Measurements from ENCODE around the gene AUP1. TPM values are rescaled to one million over a fixed set of nuclear protein-coding genes. Genes with fewer than 3 reads are reported as not detected.
A peak's percentile ranks its signal among the peaks of the same experiment; 100 is the strongest.

The AUP1 gene
- total RNA-seq, 1 donor from 2014 or later: 99.5 TPM

DNA sequence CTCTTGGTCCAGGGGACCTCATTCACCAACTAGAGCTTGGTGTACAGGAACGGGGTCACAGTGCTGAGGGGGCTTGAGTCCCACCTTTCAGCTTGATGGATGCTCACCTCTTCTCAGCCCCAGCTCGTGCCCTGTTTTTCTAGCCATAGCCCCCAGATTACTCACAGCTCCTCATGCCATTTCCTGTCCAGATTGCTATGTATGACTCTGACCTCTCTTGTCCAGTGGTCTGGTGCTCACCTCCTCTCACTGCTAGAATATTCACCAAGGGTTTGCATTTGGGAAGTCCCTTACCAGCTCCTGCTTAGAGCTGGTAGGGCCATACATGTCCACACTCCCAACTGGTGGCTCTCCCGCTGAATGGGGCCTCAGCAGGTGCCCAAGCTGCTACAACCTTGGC, 36.0 kb downstream of the AUP1 start:
- H3K27ac Mint-ChIP-seq (ENCODE audit: unreplicated experiment): no peak overlapping the region
- TF ChIP-seq, protein P1, sequence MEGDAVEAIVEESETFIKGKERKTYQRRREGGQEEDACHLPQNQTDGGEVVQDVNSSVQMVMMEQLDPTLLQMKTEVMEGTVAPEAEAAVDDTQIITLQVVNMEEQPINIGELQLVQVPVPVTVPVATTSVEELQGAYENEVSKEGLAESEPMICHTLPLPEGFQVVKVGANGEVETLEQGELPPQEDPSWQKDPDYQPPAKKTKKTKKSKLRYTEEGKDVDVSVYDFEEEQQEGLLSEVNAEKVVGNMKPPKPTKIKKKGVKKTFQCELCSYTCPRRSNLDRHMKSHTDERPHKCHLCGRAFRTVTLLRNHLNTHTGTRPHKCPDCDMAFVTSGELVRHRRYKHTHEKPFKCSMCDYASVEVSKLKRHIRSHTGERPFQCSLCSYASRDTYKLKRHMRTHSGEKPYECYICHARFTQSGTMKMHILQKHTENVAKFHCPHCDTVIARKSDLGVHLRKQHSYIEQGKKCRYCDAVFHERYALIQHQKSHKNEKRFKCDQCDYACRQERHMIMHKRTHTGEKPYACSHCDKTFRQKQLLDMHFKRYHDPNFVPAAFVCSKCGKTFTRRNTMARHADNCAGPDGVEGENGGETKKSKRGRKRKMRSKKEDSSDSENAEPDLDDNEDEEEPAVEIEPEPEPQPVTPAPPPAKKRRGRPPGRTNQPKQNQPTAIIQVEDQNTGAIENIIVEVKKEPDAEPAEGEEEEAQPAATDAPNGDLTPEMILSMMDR (IDR thresholded peaks at IDR 0.05; ENCODE audit: partially characterized antibody, unreplicated experiment): no peak
- peaks cover 4% of the 10 kb centered on the region for H3K4me1 Mint-ChIP-seq (ENCODE audit: low read depth, unreplicated experiment)
- H3K4me3 Mint-ChIP-seq (ENCODE audit: unreplicated experiment): no peak overlapping the region
- H3K9me3 Mint-ChIP-seq (ENCODE audit: unreplicated experiment): peaks cover 2% of the 10 kb centered on the region
- no peak for DNase-seq
- H3K36me3 Mint-ChIP-seq (ENCODE audit: unreplicated experiment): peaks cover 8% of the 10 kb centered on the region
- peaks cover 9% of the 10 kb centered on the region for H3K27me3 Mint-ChIP-seq (ENCODE audit: unreplicated experiment)

DNA sequence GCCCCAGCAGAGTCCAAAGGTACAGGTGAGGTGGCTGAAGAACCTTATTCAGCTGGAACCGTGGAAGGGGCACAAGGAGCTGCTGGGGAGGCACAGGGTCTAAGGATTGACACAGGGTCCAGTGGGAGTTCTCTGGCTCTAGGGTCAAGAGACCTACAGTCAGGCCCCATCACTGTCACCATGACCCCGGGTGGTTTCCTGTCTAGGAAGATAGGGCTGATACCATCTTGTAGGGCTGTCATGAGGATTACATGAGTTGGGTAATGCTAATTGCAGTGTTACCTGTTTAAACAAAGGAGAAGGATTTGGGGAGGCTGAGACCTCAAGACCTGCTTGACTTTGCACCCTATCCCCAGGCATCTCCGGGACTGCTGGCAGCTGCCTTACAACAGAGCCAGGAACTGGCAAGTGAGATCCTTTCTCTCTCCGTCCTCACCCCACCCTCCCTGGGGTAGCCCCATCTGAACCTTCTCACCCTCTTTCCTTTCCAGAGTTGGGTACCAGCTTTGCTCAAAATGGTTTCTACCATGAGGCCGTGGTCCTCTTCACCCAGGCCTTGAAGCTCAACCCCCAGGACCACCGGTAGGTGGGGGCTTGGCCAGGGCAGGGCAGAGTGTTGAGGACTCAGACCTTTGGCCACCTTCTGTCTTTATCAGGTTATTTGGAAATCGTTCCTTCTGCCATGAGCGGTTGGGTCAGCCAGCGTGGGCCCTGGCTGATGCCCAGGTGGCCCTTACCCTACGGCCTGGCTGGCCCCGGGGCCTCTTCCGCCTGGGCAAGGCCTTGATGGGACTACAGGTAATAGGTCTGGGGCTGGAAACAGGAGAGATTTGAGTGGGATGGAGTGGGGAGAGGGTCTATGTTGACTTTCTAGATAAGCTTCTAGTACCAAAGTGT, 37.6 kb downstream of the AUP1 start:
- H3K9me3 Mint-ChIP-seq (ENCODE audit: unreplicated experiment): peaks cover 2% of the 10 kb centered on the region
- peaks cover 8% of the 10 kb centered on the region for H3K36me3 Mint-ChIP-seq (ENCODE audit: unreplicated experiment)
- no peaks in the 10 kb centered on the region for H3K4me1 Mint-ChIP-seq (ENCODE audit: low read depth, unreplicated experiment)
- H3K27me3 Mint-ChIP-seq (ENCODE audit: unreplicated experiment): peaks cover 2% of the 10 kb centered on the region
- no peak overlapping the region for H3K27ac Mint-ChIP-seq (ENCODE audit: unreplicated experiment)
- no peak overlapping the region for H3K4me3 Mint-ChIP-seq (ENCODE audit: unreplicated experiment)
- no peak for DNase-seq
- TF ChIP-seq, protein P1 (IDR thresholded peaks at IDR 0.05; ENCODE audit: partially characterized antibody, unreplicated experiment): no peak

DNA sequence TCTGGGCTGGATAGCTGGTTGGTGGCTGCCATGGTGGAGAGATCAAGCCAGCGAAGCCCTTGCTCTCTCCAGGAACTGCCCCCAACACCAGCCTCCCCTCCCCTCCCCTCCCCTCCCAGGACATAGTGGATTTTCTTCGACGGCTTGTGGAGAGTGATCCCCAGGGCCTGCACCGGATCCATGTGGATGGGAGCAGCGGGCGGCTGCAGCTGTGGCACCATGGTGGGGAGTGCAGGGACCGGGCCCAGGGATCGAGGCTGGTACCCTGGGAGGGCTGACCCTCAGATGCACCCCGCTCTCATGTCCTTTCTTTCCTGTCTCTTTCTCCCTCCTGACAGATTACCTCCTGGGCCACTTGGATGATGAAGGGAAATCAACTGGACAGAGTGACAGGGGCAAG, 39.6 kb downstream of the AUP1 start:
- H3K27ac Mint-ChIP-seq (ENCODE audit: unreplicated experiment): no peak overlapping the region
- DNase-seq: no peak
- TF ChIP-seq, protein P1 (IDR thresholded peaks at IDR 0.05; ENCODE audit: partially characterized antibody, unreplicated experiment): no peak
- H3K4me1 Mint-ChIP-seq (ENCODE audit: low read depth, unreplicated experiment): no peaks in the 10 kb centered on the region
- no peaks in the 10 kb centered on the region for H3K36me3 Mint-ChIP-seq (ENCODE audit: unreplicated experiment)
- peaks cover 2% of the 10 kb centered on the region for H3K9me3 Mint-ChIP-seq (ENCODE audit: unreplicated experiment)
- H3K4me3 Mint-ChIP-seq (ENCODE audit: unreplicated experiment): no peak overlapping the region
- peaks cover 5% of the 10 kb centered on the region for H3K27me3 Mint-ChIP-seq (ENCODE audit: unreplicated experiment)

DNA sequence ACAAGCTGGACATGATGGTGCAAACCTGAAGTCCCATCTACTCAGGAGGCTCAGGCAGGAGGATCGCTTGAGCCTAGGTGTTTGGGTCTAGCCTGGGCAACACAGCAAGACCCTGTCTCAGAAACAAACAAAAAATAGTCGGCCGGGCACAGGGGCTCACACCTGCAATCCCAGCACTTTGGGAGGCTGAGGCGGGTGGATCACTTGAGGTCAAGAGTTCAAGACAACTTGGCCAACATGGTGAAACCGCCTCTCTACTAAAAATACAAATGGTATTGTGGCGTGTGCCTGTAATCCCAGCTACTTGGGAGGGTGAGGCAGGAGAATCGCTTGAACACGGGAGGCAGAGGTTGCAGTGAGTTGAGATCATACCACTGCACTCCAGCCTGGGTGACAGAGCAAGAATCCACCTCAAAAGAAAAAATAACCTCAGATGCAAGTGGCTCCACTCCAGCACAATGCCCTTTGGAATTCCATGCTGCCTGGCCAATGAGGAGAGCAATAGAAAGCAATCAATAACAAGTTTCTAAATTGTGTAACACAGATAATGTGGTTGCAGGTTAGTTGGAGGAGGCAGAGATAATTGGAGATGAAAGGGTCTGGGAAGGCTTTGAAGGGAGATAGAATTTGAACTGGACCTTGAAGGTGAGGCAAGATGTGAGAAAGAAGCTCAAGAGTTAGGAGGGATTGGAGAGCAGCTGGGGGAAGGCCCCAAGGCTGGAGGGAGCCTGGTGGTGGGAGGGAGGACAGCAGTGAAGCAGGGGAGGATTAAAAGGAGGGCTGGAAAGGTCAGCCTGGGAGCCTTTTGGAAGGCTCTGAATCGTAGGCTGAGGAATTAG, 40.6 kb downstream of the AUP1 start:
- Mint-ChIP-seq H3K27ac (ENCODE audit: unreplicated experiment) (no peak overlapping the region), H3K36me3 (ENCODE audit: unreplicated experiment) (no peaks in the 10 kb centered on the region), H3K4me1 (ENCODE audit: low read depth, unreplicated experiment) (no peaks in the 10 kb centered on the region), H3K9me3 (ENCODE audit: unreplicated experiment) (peaks cover 1% of the 10 kb centered on the region), H3K4me3 (ENCODE audit: unreplicated experiment) (peak overlapping the region; percentile 53), H3K27me3 (ENCODE audit: unreplicated experiment) (peaks cover 5% of the 10 kb centered on the region)
- TF ChIP-seq, protein P1 (IDR thresholded peaks at IDR 0.05; ENCODE audit: partially characterized antibody, unreplicated experiment): no peak
- no peak for DNase-seq

Measured in glutamatergic neuron (in vitro differentiated cells).